Stimulated activated CD8-positive, alpha-beta memory T cell treated with anti-CD3 and anti-CD28 coated beads, Interleukin-7, amount 100 ng/mL, for 24 hours (primary cell): ENCODE results near the gene PRDM7.

Experiments used
- DNase-seq: peaks from one replicate; pipeline ENCODE4 v3.0.0-alpha.2; 2020; ENCODE audit warnings: low read depth

PRDM7 gene

DNA sequence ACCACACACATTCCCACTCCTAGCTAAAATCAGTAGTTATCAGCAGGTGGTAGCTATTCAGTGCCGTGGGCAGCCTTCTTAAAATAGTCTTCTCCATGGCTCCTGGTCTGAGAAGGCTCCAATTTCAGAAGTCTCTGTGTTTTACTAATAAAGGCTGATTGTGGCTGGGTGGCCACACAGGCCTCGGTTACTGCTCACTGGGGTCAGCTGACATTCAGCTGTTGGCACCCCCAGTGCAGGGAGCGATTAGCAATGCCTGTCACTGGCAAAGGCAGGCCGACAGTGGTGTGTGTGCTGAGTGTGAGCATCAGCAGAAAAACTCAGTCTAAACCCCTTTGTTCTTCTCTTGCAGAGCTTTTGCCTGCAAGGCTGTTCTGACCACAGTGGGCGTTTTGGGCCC is 41.2 kb downstream of the PRDM7 start:
- no peak for DNase-seq

DNA sequence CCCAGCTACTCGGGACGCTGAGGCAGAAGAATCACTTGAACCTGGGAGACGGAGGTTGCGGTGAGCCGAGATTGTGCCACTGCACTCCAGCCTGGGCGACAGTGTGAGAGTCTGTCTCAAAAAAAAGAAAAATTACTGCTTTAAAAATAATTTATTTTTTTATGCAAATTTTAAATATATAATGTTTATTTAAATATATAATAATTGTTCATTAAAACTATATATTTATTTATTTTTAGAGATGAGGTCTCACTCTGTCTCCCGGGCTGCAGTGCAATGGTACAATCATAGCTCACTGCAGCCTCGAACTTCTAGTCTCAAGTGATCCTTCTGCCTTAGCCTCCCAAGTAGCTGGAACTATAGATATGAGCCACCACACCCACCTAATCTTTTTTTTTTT is 42.6 kb downstream of the PRDM7 start:
- DNase-seq: no peak

DNA sequence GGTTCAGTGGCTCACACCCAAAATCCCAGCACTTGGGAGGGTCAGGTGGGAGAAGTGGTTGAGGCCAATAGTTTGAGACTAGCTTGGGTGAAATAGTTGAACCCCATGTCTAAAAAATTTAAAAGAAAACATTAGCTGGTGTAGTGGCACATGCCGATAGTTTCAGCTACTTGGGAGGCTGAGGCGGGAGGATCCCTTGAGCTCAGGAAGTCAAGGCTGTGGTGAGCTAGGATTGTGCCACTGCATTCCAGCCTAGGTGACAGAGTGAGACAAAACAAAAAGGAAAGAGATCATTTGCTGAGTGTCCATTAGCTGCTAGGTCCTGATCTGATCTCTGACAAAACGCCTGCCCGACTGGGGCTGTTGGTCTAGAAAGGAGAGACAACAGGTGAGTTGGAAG is 43.7 kb downstream of the PRDM7 start:
- no peak for DNase-seq

DNA sequence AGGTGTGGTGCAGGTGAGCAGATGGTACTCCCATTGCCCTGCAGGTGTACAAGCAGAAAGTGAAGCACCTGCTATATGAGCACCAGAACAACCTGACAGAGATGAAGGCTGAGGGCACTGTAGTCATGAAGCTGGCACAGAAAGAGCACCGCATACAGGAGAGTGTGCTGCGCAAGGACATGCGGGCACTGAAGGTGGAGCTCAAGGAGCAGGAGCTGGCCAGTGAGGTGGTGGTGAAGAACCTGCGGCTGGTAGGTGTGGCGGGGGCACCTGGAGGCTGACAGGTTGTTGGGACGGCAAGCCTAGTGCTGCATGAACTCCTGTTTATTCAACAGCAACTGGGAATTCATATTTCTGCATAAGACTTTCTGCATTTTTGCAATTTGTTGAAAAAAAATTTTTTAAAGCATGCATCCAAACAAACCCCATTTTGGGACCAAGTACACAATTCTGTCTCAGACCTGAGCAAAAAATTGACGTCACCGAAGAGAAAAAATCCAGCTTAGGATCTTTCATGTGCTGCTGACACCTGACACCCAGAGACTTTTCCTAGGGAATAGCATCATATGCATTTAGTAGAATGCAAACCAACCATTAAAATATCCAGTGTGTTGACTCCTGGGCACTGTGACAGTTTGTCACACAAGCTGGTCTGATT is 44.3 kb downstream of the PRDM7 start:
- no peak for DNase-seq

DNA sequence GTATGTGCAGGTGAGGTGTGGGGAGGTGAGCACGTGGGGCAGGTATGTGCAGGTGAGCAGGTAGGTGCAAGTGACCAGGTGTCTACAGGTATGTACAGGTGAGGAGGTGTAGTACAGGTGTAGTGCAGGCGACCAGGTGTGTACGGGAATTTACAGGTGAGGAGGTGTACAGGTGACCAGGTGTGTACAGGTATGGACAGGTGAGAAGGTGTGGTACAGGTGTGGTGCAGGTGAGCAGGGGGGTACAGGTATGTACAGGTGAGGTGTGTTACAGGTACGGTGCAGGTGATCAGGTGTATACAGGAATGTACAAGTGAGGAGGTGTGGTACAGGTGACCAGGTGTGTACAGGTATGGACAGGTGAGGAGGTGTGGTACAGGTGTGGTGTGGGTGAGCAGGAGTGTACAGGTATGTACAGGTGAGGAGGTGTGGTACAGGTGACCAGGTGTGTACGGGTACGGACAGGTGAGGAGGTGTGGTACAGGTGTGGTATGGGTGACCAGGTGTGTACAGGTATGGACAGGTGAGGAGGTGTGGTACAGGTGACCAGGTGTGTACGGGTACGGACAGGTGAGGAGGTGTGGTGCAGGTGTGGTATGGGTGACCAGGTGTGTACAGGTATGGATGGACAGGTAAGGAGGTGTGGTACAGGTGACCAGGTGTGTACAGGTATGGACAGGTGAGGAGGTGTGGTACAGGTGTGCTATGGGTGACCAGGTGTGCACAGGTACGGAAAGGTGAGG is 45.0 kb downstream of the PRDM7 start:
- DNase-seq: no peak

DNA sequence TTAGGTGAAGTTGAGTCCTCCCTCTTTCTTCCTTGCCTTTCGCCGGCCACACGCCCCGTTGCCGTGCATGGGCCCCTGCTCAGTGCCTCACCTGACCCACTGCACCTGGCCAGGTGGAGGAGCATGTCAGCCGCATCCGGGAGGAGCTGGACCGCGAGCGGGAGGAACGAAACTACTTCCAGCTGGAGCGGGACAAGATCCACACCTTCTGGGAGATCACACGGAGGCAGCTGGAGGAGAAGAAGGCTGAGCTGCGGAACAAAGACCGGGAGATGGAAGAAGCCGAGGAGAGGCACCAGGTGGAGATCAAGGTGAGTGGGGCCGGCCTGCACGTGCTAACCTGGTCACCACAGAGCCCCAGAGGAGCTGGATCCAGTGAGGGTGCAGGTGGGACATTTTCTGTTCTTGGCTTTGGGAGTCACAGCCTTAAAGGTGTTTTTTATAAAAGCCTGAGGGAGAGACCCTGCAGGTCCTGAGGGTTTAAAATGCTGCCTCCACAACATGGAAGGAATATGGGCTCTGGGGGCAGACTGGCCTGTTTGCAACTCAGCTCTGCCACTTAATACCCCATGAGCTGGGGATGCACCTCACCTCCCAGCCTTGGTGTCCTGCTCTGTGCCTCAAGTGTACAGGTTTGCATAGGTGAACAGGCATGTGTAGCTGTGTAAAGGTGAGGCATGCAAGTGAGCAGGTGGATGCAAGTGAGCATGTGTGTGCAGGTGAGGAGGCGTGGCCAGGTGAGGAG is 45.8 kb downstream of the PRDM7 start:
- DNase-seq: no peak

DNA sequence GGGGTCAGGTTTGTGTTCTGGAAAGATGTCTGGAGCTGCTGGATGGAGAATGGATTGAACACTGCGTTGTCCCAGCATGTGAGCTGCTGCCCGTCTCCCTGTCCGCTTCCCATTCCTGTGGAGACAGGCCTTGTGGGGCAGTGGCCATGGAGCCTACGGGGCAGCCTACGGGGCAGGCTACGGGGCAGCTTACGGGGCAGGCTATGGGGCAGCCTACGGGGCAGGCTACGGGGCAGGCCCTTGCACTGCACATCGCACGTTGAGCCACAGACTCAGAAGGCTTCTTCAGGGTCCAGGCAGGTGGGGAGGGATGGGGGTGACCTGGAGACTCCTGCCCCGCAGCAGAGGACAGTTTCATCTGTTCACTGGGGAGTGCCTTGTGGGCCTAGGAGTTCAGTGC is 48.1 kb downstream of the PRDM7 start:
- DNase-seq: no peak

DNA sequence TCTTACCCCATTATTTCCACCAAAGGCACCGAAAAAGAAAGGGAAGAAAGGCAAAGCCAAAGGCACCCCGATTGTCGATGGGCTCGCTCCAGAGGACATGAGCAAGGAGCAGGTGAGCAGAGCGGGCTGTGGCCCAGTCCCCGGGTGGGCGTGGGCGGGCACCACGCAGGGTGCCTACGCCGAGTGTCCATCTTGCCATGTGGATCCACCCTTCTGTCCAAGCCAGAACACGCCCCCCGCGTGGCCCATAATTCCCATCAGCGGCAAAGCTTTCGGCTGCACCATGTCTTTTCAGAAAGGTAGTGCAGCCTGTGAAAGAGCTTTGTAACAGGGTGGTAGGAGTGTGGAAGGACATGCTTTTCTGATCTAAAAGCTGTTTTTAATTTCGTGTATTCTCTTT is 49.5 kb downstream of the PRDM7 start:
- DNase-seq: no peak

DNA sequence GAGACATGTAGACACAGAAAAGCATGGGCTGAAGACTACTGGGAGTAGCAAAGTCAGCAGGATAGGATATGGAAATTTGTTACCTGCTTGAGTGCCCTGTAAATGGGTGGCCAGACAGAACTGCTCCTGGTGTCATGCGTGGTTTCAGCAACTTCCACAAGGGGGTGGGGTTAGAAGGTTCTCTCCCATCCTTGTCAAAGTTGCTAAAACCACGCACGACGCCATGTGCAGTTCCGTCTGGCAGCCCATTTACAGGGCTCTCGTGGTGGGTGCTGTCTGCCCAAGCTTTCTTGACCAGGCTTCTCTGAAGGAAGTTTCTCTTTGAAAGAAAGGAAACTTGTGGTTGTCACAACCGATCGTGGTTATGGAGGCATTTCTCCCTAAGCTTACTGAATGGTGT is 51.0 kb downstream of the PRDM7 start:
- DNase-seq: no peak

DNA sequence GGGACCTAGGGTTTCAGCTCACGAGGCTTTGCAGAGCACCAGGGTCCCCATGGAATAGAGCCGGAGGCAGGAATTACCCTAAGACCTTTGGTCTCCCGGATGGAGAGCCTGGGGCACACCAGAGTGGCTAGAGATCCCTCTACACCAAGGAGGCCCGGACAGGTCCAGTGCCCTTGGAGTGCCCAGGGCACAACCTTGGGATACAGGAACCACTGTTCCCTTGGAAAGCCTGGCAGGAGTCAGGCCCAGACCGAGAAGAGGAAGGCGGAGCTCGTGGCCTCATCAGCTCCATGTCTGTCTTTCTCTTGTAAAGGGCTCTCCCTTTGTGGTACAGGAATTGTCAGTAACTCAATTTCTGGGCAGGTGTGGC is 54.1 kb downstream of the PRDM7 start:
- no peak for DNase-seq

DNA sequence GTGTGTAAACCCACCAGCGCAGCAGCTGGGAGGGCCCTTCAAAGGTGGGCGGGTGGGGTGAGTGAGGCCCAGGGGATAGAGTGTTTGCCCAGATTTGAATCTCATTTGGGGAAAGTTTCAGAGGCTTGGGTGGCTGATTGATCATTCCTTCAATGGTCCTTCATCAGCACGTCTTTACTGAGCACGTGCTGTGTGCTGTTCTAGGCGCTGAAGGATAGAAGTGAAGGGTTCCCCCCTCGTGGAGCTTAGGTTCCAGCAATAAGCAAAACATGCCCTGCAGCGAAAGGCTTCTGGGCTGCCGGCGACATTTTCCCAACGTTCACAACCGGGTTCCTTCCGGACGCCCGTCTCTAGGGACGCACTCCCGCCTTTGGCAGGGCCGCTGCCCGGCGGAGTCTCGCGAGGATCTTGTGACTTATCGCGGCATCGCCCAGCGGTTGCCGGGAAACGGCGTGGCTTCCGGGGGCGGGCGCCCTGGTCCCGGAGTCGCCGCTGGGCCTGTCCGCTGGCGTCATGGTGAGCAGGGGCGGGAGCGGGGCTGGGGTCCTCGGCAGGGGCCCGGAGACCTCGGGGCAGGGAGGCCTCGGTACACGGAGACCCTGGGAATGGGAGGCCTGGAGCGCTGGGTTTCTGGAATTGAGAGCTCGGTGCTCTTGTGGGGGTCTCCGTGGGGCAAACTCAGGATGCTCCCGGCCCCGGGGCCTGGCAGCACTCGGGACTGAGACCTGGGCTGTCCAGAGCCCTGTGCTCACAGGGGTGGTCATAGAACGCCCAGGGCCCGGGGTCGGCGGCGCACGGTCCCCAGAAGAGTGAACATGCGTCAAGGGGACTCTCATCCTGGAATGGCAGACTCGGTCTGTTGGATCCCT is 54.7 kb downstream of the PRDM7 start:
- peak; percentile 58 for DNase-seq

DNA sequence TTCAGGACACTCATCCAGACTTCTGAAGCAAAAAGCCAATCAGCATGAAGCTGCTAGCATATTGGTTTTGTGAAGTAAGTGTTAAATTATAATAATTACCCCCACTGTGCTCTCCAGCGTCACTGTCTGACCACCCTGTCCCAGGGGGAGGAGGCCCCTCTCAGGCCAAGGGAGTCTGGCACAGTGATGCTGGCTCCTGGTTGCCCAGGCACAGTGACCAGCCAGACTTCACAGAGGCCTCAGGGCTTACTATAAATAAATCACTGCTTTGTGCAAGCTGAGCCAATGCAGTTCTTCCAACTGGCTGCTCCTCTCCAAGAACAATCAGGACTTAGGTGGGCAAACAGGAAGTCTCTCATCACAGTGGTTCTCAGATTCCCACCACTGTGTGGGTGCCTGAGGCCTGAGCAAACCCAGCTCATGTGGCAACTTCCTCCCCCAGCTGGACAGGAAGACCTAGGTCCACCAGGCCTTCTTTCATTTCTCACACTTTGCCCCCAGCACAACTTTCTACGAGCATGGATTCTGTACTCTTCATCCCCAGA is 56.2 kb downstream of the PRDM7 start:
- DNase-seq: no peak

DNA sequence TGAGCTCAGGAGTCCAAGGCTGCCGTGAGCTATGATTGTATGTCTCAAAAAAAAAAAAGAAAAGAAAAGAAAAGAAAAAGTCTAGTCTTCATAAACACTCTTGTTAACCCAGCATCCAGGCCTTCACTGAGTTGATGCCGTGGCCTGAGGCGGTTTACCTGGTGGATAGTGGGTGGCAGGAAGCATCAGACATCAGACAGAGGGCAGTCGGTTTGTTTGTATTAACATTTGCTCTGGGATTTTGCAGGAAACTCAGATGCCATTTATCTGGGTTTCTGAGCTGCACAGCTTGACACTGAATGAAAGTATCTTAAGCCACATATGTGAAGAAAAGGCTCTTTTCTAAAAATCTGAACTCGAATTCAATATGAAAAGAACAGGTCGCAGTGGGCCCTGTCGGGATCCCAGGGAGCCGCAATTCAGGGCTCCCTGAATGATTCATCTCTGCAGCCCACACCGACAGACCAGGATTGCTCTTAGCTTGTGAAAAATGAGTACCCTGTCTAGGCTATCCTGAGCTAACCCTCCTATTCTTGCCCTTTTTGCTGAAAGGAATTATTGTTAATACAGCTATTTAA is 56.8 kb downstream of the PRDM7 start:
- DNase-seq: no peak

DNA sequence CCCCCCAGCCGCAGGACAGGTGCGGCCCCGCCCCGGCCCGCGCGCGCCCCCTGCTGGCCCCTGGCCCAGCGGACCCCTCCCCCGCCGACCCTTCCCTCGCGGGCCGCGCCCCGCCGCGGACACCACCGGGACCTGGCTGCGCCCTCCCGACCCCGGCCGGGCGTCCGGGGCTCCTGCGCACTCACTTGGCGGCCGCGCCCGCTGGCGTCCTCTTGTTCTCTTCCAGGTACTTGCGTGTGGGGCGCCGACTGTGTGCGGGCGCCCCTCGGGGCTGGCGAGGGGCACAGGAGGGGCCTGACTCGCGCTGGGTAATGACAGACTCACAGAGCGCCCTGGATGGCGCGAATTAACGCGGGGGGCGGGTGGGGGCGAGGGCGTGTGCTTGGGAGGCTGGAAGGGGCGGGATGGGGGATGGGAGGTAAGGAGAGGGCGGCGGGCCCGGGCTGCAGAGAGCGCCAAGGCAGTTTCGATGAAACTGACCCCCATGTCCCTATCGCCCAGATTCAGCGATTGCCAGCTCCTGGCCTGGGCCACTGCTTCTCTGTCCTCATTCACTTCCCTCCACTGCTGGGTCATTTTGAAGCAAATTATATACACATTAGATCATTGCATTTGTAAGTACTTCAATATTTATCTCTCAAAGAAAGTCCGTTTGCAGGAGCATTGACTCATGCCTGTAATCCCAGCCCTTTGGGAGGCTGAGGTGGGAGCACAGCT is 57.4 kb downstream of the PRDM7 start:
- no peak for DNase-seq

DNA sequence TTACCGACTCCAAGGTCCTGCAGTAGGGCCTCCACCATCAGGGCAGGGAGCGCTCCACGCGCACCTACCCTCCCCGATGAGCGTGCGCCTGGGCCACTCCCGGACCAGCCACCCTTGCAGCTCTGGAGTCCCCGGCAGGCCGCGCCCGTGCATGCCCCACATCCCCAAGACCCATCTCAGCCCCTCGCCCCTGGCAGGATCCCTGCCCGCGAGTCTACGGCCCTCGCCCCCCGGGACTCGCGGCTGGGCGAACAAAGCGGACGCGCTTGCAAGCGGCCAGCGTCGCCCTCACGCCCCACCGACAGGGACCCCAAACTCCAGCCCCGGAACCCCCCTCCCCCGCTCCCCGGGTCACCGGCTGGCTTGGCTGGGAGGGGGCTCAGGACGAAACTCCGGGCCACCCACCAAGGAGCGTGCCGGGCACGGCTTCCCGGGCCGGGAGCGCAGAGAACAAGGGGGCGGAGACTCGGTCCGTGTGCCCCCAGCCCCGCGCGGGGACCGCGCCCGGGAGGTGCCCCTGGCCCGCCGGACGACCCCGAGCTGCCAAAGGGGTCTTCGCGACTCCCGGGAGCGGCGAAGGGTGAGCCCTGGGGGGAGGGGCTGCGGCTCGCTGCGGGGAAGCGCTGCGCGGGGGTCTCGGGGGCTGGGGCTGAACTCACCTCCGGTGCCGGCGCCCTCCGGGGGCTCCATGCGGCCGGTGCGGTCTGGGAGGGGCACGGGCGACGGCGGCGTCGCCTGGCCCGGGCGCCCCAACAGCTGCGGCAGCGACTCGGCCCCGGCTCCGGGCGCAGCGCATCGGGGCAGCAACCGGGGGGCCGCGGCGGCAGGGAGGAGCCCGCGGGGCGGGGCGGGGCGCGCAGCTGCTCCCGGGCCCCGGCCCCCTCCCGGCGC is 58.2 kb downstream of the PRDM7 start, which contains the start of gene DBNDD1:
Gene DBNDD1, minus strand, starts transcription at position 805 of the 891 bp plus-strand sequence. Its CDS starts 115 bp downstream, at position 690.
- no peak for DNase-seq

DNA sequence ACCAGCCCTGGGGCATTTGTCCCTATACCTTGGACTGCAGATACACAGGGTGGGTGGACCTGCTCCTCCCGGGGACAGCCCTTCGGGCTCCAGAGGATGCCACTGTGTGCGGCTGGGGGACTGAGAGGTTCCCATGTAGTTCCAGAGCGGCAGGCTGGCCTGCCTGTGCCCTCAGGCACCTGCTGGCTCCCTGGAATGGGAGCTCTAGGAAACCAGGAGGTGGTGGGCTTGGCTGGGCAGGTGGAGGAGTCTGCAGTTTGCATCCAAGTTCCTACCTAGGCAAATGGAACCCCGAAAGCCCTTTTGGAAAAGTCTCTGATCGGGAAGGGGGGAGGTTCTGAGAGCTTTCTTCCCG is 58.9 kb downstream of the PRDM7 start:
- DNase-seq: no peak

DNA sequence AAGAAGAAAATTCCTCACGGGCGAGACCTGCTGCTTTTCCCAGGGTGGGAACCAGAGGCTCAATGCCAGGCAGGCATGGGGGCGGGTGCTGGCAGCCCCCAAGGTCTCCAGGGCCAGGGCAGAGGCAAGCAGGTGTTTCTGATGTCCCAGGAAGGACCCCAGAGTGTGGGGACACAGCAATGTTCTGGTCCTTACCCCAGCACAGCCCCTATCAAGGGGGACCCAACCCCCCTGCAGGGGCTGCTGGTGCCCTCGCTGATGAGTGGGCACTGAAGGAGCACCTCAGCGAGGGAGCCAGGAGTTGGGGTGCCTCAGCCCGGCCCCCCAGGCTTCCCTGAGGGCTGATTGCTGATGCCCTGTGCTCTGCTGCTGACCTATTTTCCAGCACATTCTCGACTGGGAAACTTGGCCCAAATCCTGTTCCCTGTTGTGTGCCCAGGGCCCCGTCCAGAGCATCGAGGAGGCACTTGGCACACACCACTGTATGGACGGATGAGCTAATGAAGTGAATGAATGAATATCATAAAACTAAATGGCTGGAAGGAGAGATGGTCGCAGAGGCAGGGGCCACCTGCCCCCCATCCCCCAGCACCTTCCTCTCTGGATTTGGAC is 60.7 kb downstream of the PRDM7 start:
- no peak for DNase-seq

DNA sequence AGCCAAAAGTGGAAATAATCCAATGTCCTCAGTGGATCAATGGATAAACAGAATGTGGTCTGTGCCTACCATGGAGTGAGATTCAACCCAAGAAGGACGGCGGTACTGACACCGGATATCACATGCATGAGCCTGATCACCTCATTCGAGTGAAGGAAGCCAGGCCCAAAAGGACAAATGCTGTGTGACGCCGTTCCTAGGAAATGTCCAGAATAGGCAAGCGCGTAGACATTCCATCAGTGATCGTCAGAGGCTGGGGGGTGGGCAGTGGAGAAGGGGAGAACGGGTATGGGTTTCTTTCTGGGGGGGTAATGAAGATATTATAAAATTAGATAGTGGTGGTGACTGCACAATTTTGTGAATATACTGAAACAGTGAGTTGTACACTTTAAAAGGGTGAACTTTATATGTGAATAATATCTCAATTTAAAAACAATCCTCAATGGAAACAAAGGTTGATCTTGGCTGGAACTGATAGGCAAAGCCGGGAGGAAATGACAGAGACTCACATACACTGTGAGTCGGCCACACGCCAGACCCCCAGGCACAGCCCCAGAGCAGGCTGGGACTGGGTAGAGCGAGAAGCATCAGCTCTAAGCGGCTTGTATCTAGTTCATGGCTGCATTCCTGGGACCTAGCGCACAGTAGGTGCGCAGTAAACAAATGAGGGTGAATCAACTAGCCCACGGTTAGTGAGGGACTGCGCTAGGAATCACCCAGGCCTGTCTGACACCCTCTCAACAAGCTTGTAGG is 61.4 kb downstream of the PRDM7 start:
- no peak for DNase-seq
